Prostate gland (tissue), 2 donors: Measurements from ENCODE around the gene ATG4B.

Experiments
- CTCF ChIP-seq, 4 experiments: fragments of 200-600 bp in 2 of 4; fragments of 450-650 bp in 2 of 4; sonication (generic) in 2 of 4; IDR thresholded peaks; 1 replicate in 3 of 4; 2 replicates in 1 of 4; pipeline ENCODE4 v1.5.1; 2016 to 2019; ENCODE audit warnings: antibody characterized with exemption in 4 of 4, mild to moderate bottlenecking in 2 of 4, moderate library complexity in 2 of 4
- POLR2A ChIP-seq: fragments of 450-650 bp; IDR thresholded peaks from one replicate; pipeline ENCODE4 v1.6.1; 2016; ENCODE audit warnings: antibody characterized with exemption, mild to moderate bottlenecking

GRCh38 chr2:241720099-241720498 lies 82.6 kb downstream of the ATG4B start:
- no peak for TF ChIP-seq CTCF (IDR thresholded peaks at IDR 0.05)
- TF ChIP-seq POLR2A, result no peak
